DMS153 treated with DMSO at 0.1 percent for 48 hours (cell line): Measurements from ENCODE around the gene SRPK1.

ENCODE experiments used
- DNase-seq: peaks from one replicate; lab custom pipeline; 2025; ENCODE audit not compliant: unreplicated experiment; lab: John Stamatoyannopoulos, UW

SRPK1 gene

DNA sequence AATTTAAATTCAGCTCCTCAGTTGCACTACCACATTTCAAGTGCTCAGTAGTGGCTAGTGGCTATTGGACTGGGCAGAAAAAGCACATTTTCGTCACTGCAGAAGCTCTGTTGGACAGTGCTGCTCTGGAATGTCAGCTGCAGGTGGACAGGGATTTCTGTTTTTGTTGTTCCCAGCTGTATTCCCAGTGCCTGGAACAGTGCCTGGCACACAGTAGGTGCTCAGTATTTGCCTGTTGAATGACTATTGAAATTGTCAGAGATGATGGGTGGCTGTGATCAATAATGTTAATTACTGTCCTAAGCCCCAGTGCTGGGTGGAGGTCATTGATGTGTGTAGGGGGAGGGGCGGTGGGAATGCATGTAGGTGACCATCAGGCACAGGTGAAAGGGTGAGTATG is 134.6 kb downstream of the SRPK1 start:
- no peak for DNase-seq

- DNase-seq: no peak
Observed at GRCh38 chr6:35784200-35784599, 136.7 kb downstream of the SRPK1 start.
